ENCODE results near the gene HESX1.

- TF ChIP-seq CTCF (IDR thresholded peaks at IDR 0.05; ENCODE audit: low read length) (no peak), EZH2 (optimal IDR thresholded peaks at IDR 0.05; ENCODE audit: low read depth, low read length) (no peak), EZH2phosphoT487 (IDR thresholded peaks at IDR 0.05; ENCODE audit: low read length) (no peak)
Measured at GRCh38 chr3:57184526-57184925, 15.3 kb downstream of the HESX1 start.

Data from MM.1S (cell line).